ENCODE data around the gene RALGDS. TPM values are rescaled to one million over a fixed set of nuclear protein-coding genes. Genes with fewer than 3 reads are reported as not detected.

RALGDS gene
- total RNA-seq, 1 donor from 2014 or later: 94.4 TPM

DNA sequence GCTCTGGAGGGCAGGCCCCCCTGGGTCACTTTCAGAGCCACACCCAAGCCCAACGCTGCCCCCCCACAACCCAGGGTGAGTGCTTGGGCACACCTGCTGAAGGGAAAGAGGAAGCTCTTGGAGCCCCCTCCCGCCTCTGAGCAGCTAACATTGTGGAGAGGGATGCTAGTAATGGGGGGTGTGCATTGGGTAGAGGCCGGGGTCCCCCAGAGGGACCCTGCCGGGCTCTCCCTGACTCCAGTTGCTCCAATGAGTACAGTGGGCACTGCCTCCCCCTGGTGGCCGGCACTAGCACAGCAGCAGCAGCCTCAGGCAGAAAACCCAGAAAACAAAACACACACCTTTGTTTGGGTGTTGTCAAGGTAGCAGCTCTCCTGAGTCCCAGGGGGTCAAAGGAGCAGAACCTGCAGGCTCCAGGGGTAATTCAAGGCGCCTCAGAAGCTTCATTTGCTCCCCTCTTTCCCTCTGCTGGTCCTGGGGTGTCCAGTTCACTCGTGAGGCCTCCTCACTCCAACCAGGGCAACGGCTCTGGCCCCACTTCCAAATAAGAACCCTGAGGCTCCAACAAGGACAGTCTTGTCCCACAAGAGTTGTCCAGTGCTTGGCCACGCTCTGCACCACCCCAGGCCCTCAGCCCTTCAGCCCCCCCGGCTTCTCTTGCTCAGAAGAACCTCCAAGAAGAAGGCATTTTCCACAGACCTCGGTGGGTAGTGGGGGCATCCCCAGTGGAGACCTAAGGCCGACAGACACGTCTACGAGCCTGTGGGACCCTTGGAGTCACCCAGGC, 26.6 kb upstream of the RALGDS start:
- peak overlapping the region; percentile 95 for H3K4me3 Mint-ChIP-seq
- H3K36me3 Mint-ChIP-seq (ENCODE audit: low read depth): peaks cover 5% of the 10 kb centered on the region
- H3K27me3 Mint-ChIP-seq (ENCODE audit: insufficient read depth): peaks cover 3% of the 10 kb centered on the region
- H3K9me3 Mint-ChIP-seq: no peaks in the 10 kb centered on the region
- peak overlapping the region; percentile 97 for H3K27ac Mint-ChIP-seq
- intact Hi-C loops (cut with micrococcal nuclease): loop anchor here (1.0 to 10.0 kb wide), 7 partner anchors 14 to 920 kb away; partner anchors contain the start of genes BRD3, GTF3C5, MED22 and RPL7A
- peaks cover 47% of the 10 kb centered on the region for H3K4me1 Mint-ChIP-seq (ENCODE audit: low read depth)
- peak; percentile 83 for DNase-seq (ENCODE audit: low spot score)

DNA sequence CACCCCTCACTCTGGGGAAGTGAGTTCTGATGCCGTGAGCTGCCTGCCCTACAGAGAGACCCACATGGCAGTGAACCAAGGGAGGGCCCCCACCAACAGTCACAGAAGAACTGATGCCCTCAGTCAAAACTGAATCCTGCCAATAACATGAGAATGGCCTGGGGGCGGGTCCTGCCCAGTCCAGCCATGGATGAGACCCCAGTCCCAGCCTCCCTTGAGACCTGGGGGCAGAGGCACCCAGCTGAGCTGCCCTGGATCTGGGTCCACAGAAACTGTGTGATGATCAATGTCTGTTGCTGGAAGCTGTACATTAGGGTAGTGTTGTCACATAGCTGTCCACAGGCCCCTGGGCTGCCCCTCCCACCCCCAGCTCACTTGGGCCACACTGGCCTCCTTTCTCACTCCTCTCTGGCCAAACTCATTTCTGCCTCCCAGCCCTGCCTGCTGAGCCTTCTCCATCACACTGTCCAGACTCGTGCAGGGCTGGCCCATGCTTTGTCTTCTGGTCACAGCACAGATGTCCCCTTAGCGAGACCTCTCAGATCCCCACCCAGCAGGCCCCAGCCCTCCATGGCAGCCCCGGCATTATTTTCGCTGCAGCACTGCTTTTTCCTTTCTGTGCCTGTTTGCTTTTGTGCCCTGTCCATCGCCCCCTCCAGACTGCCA, 25.8 kb upstream of the RALGDS start:
- DNase-seq (ENCODE audit: low spot score): no peak
- H3K9me3 Mint-ChIP-seq: no peaks in the 10 kb centered on the region
- H3K36me3 Mint-ChIP-seq (ENCODE audit: low read depth): peaks cover 5% of the 10 kb centered on the region
- H3K4me1 Mint-ChIP-seq (ENCODE audit: low read depth): peaks cover 55% of the 10 kb centered on the region
- peaks cover 3% of the 10 kb centered on the region for H3K27me3 Mint-ChIP-seq (ENCODE audit: insufficient read depth)
- intact Hi-C loops (cut with micrococcal nuclease): loop anchor here (1.0 to 10.0 kb wide), 5 partner anchors 99 to 920 kb away; partner anchors contain the start of genes BRD3, GTF3C5, MED22 and RPL7A
- peak overlapping the region; percentile 97 for H3K27ac Mint-ChIP-seq
- peak overlapping the region; percentile 95 for H3K4me3 Mint-ChIP-seq

DNA sequence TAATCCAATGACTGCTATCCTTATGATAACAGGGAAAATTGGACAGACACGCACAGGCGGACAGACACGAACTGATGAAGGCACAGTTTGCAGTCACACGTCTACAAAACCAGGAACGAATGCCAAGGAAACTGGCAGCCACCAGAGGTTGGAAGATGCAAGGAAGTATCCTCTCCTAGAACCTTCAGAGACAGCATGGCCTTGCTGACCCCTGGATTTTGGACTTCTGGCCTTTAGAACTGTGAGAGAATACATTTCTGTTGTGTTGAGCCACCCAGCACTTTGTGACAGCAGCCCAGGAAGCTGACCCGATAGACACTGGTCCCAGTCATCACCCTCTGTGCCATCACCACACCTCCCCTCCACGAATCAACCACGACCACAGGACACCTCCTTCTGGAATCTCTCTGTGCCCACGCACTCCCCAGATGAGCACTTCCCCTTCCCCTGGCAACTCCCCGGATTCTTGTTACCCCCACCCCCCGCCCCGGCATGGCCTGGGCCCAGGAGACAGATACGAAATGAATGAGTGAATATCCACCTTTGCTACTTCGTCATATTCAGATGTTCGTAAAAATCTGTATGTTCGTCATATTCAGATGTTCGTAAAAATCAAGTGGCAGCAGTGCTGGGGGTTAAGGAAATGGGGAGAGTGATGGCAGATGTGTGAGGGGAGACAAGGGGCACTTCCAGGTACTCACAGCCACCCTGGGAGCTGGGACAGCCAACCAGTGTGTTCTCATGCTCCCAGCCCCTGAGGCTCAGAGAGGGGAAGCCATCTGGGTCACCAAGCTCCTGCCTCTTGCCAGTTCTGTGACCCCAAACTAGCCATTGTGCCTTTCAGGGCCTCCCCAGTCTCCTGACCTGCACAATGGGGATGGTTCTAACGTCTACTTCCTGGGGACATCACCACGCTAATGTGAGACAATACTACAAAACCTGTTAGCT, 24.1 kb upstream of the RALGDS start:
- peaks cover 67% of the 10 kb centered on the region for H3K4me1 Mint-ChIP-seq (ENCODE audit: low read depth)
- no peaks in the 10 kb centered on the region for H3K9me3 Mint-ChIP-seq
- peaks cover 5% of the 10 kb centered on the region for H3K36me3 Mint-ChIP-seq (ENCODE audit: low read depth)
- intact Hi-C loops (cut with micrococcal nuclease): loop anchor here (1.0 to 10.0 kb wide), 8 partner anchors 12 to 922 kb away; partner anchors contain the start of genes BRD3, MED22, RALGDS and RPL7A
- peak overlapping the region; percentile 81 for H3K27ac Mint-ChIP-seq
- no peaks in the 10 kb centered on the region for H3K27me3 Mint-ChIP-seq (ENCODE audit: insufficient read depth)
- H3K4me3 Mint-ChIP-seq: peak overlapping the region; percentile 61
- DNase-seq (ENCODE audit: low spot score): no peak

DNA sequence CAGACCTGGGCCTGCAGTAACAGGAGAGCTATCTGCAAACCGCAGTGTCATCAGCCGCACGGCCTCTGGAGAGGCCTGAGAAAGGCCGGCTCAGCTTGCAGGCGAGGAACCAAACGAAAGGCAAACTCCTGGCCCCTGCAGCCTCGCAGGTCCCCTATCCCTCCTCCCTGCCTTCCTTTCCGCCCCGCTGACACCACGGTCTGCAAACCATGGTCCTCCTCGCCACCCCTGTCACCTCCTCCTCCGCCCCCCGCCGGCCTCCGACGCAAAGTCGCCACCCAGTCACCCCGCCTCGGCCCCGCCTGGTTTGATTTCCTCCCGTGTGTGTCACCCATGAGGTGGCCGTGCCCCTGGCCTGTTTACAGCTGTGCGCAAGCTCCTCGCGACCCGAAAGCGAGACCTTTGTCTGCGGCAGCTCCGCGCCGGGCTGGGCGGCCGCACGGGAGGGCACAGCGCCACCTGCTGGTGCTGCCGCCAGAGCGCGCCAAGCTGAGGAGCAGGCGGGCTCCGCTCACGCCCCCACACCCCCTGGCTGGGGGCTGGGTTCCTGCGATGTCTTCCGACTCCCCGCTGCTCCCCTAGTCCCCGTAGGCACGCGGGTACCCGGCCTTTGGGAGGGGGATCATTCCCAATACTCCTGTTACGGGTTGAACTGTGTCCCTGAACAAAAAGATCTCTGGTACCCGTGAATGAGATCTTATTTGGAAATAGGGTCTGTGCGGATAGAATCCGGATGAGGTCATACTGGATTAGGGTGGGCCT, 23.3 kb upstream of the RALGDS start:
- peak; percentile 94 for DNase-seq (ENCODE audit: low spot score)
- Mint-ChIP-seq H3K27ac (peak overlapping the region; percentile 92), H3K9me3 (no peaks in the 10 kb centered on the region), H3K4me3 (peak overlapping the region; percentile 61), H3K36me3 (ENCODE audit: low read depth) (peaks cover 5% of the 10 kb centered on the region), H3K4me1 (ENCODE audit: low read depth) (peaks cover 67% of the 10 kb centered on the region), H3K27me3 (ENCODE audit: insufficient read depth) (no peaks in the 10 kb centered on the region)
- intact Hi-C loops (cut with micrococcal nuclease): loop anchor here (1.0 to 10.0 kb wide), 6 partner anchors 11 to 740 kb away; partner anchors contain the start of genes RALGDS and TTF1

DNA sequence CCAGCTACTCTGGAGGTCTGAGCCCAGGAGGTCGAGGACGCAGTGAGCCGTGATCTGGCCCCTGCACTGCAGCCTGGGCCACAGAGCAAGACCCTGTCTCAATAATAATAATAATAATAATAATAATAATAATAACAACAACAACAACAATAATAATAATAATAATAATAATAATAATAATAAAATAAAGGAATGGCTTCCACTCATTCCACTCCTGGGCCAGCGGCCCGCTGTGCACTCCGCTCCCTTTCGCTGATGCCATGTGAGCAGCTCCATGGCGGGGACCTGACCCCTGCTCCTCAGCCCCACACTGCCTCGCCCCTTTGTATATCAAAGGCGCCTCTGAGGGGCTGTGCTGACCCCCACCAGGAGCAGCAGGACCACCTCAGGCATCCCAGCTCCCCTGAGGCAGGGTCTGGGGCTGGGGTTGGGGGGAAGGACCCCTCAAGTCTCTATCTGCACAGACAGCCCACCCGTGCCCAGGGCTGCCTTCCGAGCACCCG, 22.6 kb upstream of the RALGDS start:
- H3K27ac Mint-ChIP-seq: peak overlapping the region; percentile 92
- H3K9me3 Mint-ChIP-seq: no peaks in the 10 kb centered on the region
- peak overlapping the region; percentile 61 for H3K4me3 Mint-ChIP-seq
- no peaks in the 10 kb centered on the region for H3K27me3 Mint-ChIP-seq (ENCODE audit: insufficient read depth)
- intact Hi-C loops (cut with micrococcal nuclease): loop anchor here (1.0 to 10.0 kb wide), 6 partner anchors 10 to 739 kb away; partner anchors contain the start of genes RALGDS and TTF1
- no peak for DNase-seq (ENCODE audit: low spot score)
- H3K4me1 Mint-ChIP-seq (ENCODE audit: low read depth): peaks cover 72% of the 10 kb centered on the region
- peaks cover 5% of the 10 kb centered on the region for H3K36me3 Mint-ChIP-seq (ENCODE audit: low read depth)

DNA sequence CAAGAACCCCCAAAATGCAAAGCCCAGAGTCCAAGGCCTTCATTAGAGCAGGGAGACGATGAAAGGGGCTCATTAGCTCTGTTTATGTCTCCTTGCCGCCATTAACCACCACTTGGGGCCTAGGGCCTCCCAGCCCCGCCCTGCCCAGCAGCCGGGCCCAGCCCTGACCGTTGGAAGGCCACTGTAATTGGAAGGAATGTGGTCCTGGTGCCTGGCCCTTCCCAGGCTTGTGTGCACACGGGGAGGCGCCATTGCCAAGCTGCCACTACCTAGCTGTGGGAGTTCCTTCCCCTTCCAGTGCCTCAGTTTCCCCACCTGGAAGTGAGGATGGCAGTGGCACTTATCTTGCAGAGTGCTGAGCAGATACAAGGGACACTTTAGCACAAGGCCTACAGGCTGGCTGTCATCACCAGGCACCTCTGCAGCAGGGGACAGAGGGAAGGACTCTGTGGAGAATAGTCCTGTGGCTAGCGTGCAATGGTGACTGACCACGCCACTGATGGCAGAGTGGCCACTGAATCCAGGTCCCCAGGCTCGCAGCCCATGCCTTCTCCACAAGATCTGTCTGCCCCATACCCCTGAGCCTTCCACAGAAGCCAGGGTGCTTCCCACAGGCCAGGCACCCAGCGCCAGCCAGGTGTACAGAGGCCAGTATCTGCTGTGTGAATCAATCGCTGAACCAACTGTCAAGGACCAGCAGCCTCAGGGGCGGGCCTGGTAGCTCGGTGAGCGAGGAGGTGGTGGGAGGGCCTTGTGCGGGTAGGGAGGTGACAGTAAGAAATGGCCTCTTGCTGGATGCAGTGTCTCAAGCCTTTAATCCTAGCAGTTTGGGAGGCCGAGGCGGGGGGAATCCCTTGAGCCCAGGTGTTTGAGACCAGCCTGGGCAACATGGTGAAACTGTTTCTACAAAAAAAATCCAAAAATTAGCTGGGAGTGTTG, 21.9 kb upstream of the RALGDS start:
- intact Hi-C loops (cut with micrococcal nuclease): loop anchor here (10.0 kb wide), 1 partner anchor 738 kb away; the partner anchor contains the start of gene TTF1
- DNase-seq (ENCODE audit: low spot score): no peak
- Mint-ChIP-seq H3K4me1 (ENCODE audit: low read depth) (peaks cover 67% of the 10 kb centered on the region), H3K4me3 (peak overlapping the region; percentile 58), H3K27me3 (ENCODE audit: insufficient read depth) (no peaks in the 10 kb centered on the region), H3K36me3 (ENCODE audit: low read depth) (peaks cover 3% of the 10 kb centered on the region), H3K27ac (peak overlapping the region; percentile 80), H3K9me3 (no peaks in the 10 kb centered on the region)

DNA sequence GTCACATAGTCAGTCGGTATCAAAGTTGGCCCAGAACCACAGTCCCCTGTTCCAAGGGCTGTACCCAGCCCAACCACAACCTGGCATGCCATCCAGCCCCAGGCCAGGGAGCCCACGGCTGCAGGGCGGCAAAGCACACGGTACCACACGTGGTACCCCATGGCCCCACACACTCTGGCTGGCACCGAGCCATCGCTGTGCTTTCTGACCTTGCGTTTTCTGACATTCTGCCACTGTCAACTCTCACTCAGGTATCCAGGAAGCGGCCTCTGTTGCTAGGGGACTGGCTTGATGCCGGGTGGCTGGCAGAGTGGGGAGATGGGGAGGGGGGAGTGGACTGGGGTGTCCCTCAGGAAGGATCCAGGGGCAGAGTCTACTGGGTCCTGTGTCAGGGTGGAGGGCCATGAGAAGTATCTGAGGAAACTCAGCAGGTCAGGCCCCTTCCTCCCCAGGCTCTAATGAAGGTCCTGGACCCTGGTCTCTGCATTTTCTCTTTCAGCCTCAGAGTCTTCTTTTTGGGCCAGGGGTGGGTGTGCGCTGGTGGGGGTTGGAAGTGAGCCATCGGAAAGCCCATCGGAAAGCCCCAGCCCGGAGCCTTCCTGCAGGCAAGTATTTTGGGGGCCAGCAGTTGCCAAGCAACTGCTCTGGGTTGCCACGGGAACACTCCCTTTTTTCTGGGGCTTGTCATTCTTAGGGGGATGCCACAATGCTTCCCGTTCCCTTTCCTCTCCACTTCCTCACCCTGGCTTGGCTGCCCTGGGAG, 21.0 kb upstream of the RALGDS start:
- Mint-ChIP-seq H3K36me3 (ENCODE audit: low read depth) (peaks cover 3% of the 10 kb centered on the region), H3K4me1 (ENCODE audit: low read depth) (peaks cover 65% of the 10 kb centered on the region), H3K4me3 (peak overlapping the region; percentile 58), H3K27me3 (ENCODE audit: insufficient read depth) (no peaks in the 10 kb centered on the region), H3K27ac (peak overlapping the region; percentile 80), H3K9me3 (no peaks in the 10 kb centered on the region)
- intact Hi-C loops (cut with micrococcal nuclease): loop anchor here (10.0 kb wide), 1 partner anchor 737 kb away; the partner anchor contains the start of gene TTF1
- peak; percentile 58 for DNase-seq (ENCODE audit: low spot score)

DNA sequence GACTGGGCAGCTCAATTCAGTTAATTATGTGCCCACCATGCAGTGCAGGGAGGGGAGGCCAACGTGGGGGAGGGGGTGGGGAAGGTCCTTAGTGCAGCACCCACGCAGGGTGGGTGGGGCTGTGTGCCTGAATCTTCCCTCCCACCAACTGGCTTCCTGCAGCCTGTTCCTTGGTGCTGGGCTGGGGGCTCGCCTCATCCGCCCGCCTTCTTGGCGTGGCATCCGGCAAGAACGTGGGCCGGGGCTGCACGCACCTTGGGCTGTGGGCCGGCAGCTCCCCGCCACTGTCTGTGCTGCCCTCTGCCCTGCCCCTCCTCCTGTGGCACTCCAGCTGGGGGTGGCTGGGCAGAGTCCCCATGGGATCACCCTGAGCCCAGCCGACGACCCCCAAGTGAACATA, 19.6 kb upstream of the RALGDS start:
- no peak overlapping the region for H3K4me3 Mint-ChIP-seq
- peaks cover 69% of the 10 kb centered on the region for H3K4me1 Mint-ChIP-seq (ENCODE audit: low read depth)
- H3K27me3 Mint-ChIP-seq (ENCODE audit: insufficient read depth): no peaks in the 10 kb centered on the region
- intact Hi-C loops (cut with micrococcal nuclease): loop anchor here (10.0 kb wide), 1 partner anchor 736 kb away; the partner anchor contains the start of gene TTF1
- no peak for DNase-seq (ENCODE audit: low spot score)
- H3K9me3 Mint-ChIP-seq: no peaks in the 10 kb centered on the region
- peaks cover 6% of the 10 kb centered on the region for H3K36me3 Mint-ChIP-seq (ENCODE audit: low read depth)
- H3K27ac Mint-ChIP-seq: peak overlapping the region; percentile 80

DNA sequence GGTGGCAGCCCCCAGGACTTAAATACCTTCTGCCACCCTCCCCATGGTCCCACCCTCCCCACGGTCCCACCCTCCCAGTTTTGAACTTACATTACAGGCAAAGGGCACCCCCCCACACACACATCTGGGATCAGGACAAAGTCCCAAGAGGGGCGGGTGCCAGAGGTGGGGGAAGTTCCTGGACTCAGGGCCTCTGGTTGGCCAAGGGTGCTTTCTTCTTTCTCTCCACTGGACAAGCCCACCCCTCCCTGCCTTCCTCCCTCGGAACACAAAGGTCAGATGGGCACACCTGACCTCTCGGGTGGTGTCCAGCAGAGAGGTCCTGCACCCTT, 19.1 kb upstream of the RALGDS start:
- intact Hi-C loops (cut with micrococcal nuclease): loop anchor here (10.0 kb wide), 1 partner anchor 735 kb away; the partner anchor contains the start of gene TTF1
- no peaks in the 10 kb centered on the region for H3K9me3 Mint-ChIP-seq
- peak overlapping the region; percentile 52 for H3K27ac Mint-ChIP-seq
- no peaks in the 10 kb centered on the region for H3K27me3 Mint-ChIP-seq (ENCODE audit: insufficient read depth)
- peaks cover 66% of the 10 kb centered on the region for H3K4me1 Mint-ChIP-seq (ENCODE audit: low read depth)
- no peak for DNase-seq (ENCODE audit: low spot score)
- no peak overlapping the region for H3K4me3 Mint-ChIP-seq
- peaks cover 7% of the 10 kb centered on the region for H3K36me3 Mint-ChIP-seq (ENCODE audit: low read depth)

Measured in activated T-helper 1 cell treated with anti-CD3 and anti-CD28 coated beads, Interleukin-12 subunit alpha, Interleukin-12 subunit beta, Interleukin-2, Interleukin-4 antibody, amounts not matched to agents 30 ng/mL and 10 ng/mL and 1 ng/mL, durations not matched to agents 14 hours and 24 hours and 36 hours (primary cell).